H7 (cell line): ENCODE results near the gene RAB10. TPM values are rescaled to one million over a fixed set of nuclear protein-coding genes. Genes with fewer than 3 reads are reported as not detected.
"Not testable (repeated sequence)": the region's sequence is repeated elsewhere in the genome, so short reads cannot be mapped to it uniquely, and the experiment has no call there.

Experiments
- DNase-seq: peaks from one replicate; pipeline ENCODE4 v3.0.0; 2012
- H3K27me3 ChIP-seq: 2 replicates; pipeline ENCODE4 v1.6.0; 2011; ENCODE audit warnings: mild to moderate bottlenecking, low read length; ENCODE audit not compliant: control insufficient read depth, insufficient read depth
- H3K36me3 ChIP-seq: replicated peaks from 2 replicates; pipeline ENCODE4 v1.5.1; 2011; ENCODE audit warnings: low read length; ENCODE audit not compliant: control insufficient read depth, insufficient read depth
- H3K4me3 ChIP-seq: 2 replicates; pipeline ENCODE4 v1.5.1; 2011; ENCODE audit warnings: low read depth, mild to moderate bottlenecking, control low read depth, low read length, moderate library complexity; ENCODE audit not compliant: insufficient read depth
- total RNA-seq: library from RNA; depleted of rRNA; stranded (reverse); fragments of >200 nt; shearing (Covaris generic); gene quantifications from 2 replicates; pipeline ENCODE4 v1.2.3, GENCODE V29; 2014

Gene RAB10
- total RNA-seq, 1 experiment from 2014 or later = 92.6 TPM

DNA sequence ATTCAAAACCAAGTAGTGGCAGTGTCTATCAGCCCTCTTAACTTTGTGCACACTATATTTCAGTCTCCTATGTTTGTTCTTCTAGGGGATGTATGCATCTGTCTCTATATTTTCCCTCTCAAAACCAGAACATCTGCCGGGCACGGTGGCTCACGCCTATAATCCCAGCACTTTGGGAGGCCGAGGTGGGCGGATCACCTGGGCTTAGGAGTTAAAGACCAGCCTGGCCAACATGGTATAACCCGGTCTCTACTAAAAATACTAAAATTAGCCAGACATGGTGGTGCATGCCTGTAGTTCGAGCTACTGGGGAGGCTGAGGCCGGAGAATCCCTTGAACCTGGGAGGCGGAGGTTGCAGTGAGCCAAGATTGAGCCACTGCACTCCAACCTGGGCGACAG, 129.1 kb downstream of the RAB10 start:
- Histone ChIP-seq H3K36me3 (no peaks in the 10 kb centered on the region), H3K27me3 (no peaks in the 10 kb centered on the region), H3K4me3 (no peak overlapping the region)
- no peak for DNase-seq

DNA sequence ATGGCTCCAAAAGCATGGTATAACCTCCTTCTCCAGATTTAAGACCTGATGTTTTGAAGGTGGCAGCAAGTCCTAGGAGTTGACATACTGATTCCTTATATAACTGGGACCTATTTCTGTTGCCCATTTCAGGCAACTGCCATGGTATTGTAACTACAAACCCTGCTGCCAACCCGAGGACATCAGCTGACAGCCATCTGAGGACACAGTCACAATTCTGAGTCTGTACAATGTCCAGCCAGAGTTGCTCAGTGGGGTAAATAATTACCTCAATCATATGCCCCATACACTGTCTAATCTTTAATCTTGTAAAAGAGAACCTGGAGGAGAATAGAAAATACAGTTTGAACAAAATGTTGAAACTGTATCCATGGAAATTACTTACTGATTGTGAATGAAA, 130.3 kb downstream of the RAB10 start:
- DNase-seq = no peak
- no peaks in the 10 kb centered on the region for H3K27me3 ChIP-seq

DNA sequence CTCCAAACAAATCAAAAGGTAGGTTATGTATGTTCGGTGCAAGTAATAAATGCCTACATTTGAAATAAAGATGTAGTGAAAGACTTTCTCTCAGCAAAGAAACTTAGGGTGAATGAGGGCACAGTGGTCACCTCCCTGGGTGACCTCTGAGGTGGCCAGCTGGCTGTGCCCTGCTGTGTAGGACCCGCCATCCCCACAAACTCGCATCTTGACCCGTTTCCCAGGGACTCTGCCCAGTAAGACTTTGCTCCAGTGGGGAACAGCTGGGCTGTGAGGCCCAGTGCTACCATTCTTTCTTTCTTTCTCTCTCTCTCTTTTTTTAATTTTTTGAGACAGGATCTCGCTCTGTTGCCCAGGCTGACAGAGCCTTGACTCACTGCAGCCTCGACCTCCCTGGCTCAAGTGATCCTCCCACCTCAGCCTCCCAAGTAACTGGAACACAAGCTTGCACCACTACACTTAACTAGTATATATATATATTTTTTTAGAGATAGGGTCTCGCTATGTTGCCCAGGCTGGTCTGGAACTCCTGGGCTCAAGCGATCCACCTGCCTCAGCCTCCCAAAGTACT, 130.8 kb downstream of the RAB10 start:
- Histone ChIP-seq H3K4me3 (no peak overlapping the region), H3K27me3 (no peaks in the 10 kb centered on the region), H3K36me3 (no peaks in the 10 kb centered on the region)
- no peak for DNase-seq

More for the DNA sequence above, 130.3 kb downstream of the RAB10 start:
- Histone ChIP-seq H3K4me3 (no peak overlapping the region), H3K36me3 (no peaks in the 10 kb centered on the region)

DNA sequence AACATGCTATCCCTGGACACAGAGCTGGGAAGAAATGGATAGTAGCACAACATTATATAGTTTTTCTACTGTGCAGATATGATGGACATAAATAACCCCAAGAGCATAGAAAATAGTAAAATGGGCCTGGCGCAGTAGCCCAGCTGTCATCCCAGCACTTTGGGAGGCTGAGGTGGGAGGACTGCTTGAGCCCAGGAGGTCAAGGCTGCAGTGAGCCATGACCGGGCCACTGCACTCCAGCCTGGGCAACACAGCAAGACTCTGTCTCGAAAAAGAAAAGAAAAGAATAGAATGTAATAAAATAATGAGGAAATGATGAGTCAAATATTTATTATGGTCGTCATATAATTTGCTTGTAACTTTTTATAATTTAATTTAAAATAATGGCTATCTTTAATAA, 131.5 kb downstream of the RAB10 start:
- no peaks in the 10 kb centered on the region for H3K36me3 ChIP-seq
- H3K27me3 ChIP-seq = no peaks in the 10 kb centered on the region
- no peak for DNase-seq
- no peak overlapping the region for H3K4me3 ChIP-seq

DNA sequence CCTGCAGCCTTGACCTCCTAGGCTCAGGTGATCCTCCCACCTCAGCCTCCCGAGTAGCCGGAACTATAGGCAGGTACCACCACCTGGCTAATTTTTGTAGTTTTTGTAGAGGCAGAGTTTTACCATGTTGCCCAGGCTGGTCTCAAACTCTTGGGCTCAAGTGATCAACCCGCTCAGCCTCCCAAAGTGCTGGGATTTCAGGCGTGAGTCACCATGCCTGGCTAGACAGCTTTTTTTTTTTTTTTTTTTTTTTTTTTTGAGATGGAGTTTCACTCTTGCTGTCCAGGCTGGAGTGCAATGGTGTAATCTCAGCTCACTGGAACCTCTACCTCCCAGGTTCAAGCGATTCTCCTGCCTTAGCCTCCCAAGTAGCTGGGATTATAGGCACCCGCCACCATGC, 132.7 kb downstream of the RAB10 start:
- not testable (repeated sequence) for DNase-seq, H3K36me3 ChIP-seq

DNA sequence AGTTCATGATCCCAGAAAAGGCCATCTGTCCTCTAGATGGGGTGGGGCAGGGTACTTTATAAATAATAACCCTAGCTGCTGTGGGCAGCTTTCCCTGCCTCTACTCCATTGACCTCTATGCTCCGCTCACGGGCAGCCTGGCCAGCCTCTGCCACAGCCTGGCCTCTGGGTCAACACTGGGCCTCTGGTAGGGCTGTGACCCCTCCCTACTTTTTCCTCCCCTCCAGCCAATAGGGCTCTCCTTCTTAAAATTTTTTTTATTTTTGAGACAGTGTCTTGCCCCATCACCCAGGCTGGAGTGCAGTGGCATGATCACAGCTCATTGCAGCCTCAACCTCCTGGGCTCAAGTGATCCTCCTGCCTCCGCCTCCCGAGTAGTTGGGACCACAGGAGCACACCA, 134.9 kb downstream of the RAB10 start:
- peaks cover 9% of the 10 kb centered on the region for H3K27me3 ChIP-seq

More for the DNA sequence above, 132.7 kb downstream of the RAB10 start:
- H3K27me3 ChIP-seq, H3K4me3 ChIP-seq: not testable (repeated sequence)

GRCh38 chr2:26169226-26169625, 135.3 kb downstream of the RAB10 start:
- no peaks in the 10 kb centered on the region for H3K36me3 ChIP-seq
- peaks cover 12% of the 10 kb centered on the region for H3K27me3 ChIP-seq
- no peak for DNase-seq
- no peak overlapping the region for H3K4me3 ChIP-seq

More for the DNA sequence above, 134.9 kb downstream of the RAB10 start:
- Histone ChIP-seq H3K36me3 (no peaks in the 10 kb centered on the region), H3K4me3 (no peak overlapping the region)
- no peak for DNase-seq

- peaks cover 14% of the 10 kb centered on the region for H3K27me3 ChIP-seq
- DNase-seq = no peak
- no peaks in the 10 kb centered on the region for H3K36me3 ChIP-seq
- no peak overlapping the region for H3K4me3 ChIP-seq
Observed at GRCh38 chr2:26169681-26170414, 136.0 kb downstream of the RAB10 start.

- peaks cover 14% of the 10 kb centered on the region for H3K27me3 ChIP-seq
- no peaks in the 10 kb centered on the region for H3K36me3 ChIP-seq
- DNase-seq = peak; percentile 37
- no peak overlapping the region for H3K4me3 ChIP-seq
Observed at GRCh38 chr2:26170795-26171194, 136.9 kb downstream of the RAB10 start.

DNA sequence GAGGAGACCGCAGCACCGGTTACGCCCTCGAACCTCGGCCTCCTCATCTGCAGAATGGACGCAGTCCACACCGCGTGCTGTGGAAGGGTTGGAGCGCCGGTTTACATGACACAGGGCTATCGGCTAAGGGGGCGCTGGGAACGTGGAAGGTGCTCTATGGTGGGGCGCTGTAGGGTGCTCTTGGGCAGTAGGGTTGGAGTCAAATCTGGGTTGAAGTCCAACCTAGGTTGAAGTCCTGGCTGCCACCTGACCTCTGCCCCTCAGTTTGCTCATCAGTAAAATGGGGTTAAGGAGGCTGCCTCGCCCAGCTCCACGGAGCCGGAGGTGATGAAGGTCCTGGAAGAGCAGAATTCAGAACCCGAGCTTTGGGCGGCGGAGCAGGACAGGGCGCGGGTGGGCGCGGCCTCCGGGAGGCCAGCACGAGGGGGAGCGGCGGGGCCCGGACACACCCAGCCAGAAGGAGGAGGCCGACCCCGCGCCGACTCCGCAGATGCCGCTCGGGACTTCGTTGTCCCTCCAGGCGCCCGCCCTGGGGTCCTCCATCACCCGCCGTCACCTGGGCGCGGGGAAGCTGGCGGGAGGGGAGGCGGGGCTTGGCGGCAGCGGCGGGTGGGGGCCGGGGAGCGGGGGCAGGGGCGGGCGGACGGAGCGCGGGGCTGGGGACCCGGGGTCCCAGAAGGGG, 138.4 kb downstream of the RAB10 start:
- peaks cover 14% of the 10 kb centered on the region for H3K27me3 ChIP-seq
- peak overlapping the region; percentile 52 for H3K4me3 ChIP-seq
- DNase-seq = no peak
- peaks cover 4% of the 10 kb centered on the region for H3K36me3 ChIP-seq

DNA sequence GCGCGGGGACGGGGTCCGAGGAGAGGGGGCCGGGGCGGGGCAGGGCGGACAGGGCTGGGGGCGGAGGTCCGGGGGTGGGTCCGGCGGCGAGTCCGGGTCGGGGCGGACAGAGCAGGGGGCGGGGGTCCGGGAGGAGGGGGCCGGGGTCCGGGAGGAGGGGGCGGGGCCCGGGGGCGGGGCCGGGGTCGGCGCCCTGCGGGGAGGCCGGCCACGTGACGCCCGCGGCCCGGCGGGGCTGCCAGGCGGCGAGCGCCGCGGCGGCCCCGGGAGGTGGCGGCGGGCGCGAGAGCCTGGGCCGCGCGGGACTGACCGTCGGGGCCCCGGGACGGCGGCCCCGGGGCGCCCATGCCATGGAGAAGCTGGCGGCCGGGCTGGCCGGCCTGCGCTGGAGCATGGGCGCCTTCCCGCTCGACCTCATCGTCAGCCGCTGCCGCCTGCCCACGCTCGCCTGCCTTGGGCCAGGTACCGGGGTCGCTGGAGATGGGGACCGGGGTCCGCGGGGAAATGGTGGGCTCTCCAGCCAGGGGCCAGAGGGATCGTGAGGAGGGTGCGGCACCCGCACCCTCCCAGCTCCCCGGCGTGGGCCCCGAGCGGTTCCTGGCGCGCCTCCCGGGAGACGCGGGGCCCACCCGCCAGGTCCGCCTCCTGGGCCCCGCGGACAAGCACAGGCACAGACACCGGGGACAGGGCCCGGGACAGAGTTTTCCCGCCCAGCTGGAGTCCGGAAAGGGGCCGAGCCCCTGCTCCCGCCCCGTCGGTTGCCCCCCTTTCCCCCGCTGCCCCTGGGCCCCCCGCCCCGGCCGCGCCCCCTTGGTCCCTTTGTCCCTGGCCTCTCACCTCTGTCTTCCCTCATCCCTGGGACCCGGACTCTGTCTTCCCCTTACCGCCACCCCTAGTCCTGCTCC, 139.2 kb downstream of the RAB10 start, which contains the start of gene GAREM2:
Gene GAREM2, plus strand, starts transcription at position 218 of the 905 bp plus-strand sequence. Its CDS starts 133 bp downstream, at position 351.
- Histone ChIP-seq H3K36me3 (peaks cover 6% of the 10 kb centered on the region), H3K4me3 (peak within 1 kb of the TSS; percentile 75), H3K27me3 (peaks cover 14% of the 10 kb centered on the region)
- peak; percentile 99 for DNase-seq

DNA sequence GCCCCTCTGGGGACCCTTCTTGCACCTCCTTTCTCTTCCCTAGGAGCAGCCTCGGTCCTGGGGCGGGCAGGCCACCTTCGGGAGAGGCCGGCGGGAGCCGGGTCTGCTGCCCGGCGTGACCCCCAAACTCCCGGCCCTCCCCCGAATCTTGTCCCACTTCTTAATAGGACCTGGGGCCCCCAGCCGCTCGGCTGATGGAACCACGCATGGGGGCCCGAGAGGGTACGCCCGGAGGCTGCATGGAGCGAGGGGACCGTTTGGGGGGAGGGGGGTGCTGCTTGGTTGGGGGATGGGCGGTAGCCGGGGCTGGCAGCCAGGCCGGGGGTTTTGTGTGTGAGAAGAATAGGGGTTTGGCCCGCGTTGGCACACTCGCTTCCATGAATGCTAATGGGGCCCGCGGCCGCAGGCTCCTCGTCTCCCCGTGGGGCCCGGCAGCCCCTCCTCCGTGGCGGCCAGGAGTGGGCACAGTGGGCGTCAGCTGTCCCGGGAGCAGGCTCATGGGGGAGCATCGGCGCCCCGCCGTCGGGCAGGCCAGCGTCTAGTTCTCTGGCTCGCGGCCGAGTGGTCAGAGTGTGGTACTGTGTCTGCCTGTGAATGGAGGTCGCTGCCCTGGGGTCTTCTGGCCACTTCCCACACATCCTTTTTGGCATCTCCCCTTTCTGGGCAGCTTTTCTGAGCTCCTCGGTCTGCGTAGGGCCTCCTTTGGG, 140.0 kb downstream of the RAB10 start:
- peak overlapping the region; percentile 75 for H3K4me3 ChIP-seq
- DNase-seq = peak; percentile 89
- H3K36me3 ChIP-seq = peaks cover 6% of the 10 kb centered on the region
- H3K27me3 ChIP-seq = peaks cover 14% of the 10 kb centered on the region

GRCh38 chr2:26174691-26175465, 141.0 kb downstream of the RAB10 start:
- no peak overlapping the region for H3K4me3 ChIP-seq
- peaks cover 14% of the 10 kb centered on the region for H3K27me3 ChIP-seq
- peaks cover 6% of the 10 kb centered on the region for H3K36me3 ChIP-seq
- DNase-seq = no peak
